Activated CD8-positive, alpha-beta memory T cell treated with anti-CD3 and anti-CD28 coated beads, Interleukin-2, amount 50 U/mL, for 24 hours (primary cell): ENCODE measurements around the gene LEMD2.
"Not testable (repeated sequence)": the region's sequence is repeated elsewhere in the genome, so short reads cannot be mapped to it uniquely, and the experiment has no call there.

Experiments
- DNase-seq: peaks from one replicate; pipeline ENCODE4 v3.0.0-alpha.2; 2020; ENCODE audit errors: extremely low read depth

LEMD2 gene

DNA sequence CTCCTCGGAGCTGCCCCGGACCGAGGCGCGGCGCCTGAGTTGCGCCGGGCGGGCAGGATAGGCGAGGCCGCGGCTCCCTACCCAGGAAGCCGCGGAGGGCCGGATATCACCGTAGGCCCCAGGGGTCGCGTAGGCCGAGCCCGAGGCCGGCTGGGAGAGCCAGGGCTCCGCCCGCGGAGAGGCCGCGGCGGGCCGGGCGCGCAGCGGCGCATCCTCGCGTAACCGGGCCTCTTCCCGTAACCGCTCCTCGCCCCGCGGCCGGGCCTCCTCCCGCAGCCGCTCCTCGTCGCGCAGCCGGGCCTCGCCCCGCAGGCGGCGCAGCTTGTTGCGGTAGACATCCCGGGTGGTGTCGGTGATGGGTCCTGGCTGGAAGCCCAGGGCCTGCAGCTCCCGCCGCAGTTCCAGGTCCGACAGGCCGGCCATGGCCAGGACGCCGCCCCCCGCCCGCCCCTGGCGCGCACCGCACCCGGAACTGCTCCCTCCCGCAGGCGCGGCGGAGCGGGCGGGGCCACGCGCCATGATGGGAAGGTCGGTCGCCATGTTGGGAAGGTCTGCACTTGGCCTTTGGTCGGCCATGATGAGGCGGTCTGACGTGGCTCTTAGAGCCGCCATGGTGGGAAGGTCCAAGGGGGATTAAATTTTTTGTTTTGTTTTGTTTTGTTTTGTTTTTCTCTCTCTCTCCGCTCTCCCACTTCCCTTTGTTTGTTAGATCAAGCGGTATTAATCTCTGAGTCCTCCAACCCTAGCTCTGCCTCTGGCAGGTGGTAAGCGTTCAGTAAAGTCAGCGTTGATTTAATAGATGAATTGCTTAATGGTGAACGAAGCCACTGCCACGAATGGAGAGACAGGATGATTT is at the start of gene LEMD2:
LEMD2 (minus strand) TSS at position 437 of the 856 bp plus-strand sequence; CDS start at position 423, 14 bp downstream.
- peak; percentile 83 for DNase-seq

DNA sequence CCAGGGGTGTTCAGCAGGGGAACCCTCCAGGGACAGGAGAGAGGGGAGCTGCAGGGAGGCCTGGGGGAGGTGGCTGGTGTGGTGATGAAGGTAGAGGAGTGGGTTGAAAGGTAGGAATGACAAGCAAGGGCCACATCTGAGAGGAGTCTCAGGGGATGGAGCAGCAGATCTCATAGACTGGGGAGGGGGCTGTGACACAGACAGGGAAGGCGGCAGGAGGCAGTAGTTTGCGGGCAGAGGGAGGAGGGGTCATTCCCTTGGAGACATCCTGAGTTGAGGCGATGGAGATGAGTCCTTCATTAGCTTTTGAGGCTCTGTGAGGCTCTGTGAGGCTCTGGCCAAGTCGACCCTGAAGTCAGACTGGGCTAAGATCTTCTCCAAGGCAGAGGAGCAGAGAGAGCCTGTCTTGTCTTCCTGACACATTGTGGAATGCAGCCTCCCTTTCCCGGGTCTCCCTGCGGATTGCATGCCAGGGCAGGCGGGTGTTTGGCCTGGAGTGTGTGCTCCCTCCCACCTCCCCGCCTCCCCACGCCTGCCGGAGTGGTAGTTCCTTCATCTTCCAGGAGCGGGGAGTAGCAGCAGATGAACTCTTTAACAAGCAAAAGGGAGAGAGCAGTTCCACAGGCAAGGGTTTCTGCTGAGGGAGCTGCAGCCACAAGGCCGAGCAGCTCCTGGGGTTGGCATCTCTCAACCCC is 49.2 kb upstream of the LEMD2 start:
- DNase-seq = no peak

DNA sequence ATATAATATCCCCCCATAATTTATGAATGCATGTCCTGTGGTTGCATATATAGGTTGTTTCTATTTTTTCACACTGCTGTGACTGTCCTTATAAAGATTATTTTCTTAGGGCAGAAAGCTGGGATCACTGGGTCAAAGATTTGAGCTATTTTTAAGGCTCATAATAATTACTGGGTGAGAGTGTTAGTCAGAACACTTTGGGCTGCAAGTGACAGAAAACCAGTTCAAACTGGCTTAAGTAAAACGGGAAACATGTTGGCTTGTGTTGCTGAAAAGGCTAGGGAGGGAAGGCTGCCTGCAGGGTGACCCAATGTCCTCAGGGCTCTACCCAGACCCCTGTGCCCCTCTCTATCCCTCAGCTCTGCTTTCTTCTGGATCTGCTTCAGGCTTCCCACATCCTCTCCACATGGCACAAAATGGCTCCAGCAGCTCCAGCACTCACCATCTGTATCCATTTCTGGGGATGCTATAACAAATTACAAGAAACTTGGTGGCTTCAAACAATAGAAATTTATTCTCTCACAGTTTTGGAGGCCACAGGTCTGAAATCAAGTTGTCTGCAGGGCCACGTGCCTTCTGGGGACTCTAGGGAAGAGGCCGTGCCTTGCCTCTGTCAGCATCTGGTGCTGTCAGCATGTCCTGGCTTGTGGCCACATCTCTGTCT is 48.0 kb upstream of the LEMD2 start:
- DNase-seq = no peak

DNA sequence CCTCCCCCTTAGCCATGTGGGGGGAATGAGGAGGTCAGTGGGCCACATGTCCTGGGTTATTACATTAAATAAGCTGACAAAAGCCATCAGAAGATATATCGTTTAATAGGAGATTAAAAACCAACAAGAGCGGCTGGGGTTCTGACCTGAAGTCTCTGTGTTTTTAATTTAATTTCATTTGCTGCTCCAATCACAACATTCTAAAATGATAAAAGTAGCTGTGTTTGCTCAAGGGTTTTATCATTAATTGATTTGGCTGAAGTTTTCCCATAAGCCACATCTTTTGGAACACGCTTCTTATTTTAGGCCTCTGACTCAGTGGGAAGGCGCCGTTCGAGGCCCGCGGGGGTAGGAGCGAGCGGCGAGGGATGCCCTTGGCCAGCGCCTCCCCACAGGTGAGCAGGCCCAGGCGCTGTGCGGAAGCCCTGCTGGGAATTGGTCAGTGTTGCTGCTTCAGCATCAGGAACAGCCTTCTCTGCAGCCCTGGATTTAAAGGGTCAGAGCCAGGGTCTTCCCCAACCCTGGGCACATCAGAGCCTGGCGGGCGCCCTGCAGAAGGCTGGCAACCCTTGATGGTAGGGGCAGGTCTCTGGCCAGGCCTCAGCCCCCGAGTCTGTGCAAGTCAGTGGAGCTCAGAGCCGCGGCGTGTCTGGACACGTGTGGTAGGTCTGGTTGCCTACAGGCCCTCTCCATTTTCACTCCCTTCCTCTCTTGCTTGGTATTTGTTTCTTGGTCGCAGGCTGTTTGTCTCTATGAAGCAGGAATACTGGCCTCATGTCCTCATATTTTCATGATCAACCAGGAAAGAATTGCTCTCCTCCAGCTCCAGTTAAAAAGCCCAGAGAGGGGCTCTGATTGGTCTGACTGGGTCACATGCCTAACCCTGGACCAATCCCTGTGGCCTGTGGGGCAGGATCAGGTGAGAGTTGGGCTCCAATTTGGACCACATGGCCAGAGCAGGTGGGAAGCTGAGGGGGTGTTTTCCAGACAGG is 45.8 kb upstream of the LEMD2 start:
- no peak for DNase-seq

DNA sequence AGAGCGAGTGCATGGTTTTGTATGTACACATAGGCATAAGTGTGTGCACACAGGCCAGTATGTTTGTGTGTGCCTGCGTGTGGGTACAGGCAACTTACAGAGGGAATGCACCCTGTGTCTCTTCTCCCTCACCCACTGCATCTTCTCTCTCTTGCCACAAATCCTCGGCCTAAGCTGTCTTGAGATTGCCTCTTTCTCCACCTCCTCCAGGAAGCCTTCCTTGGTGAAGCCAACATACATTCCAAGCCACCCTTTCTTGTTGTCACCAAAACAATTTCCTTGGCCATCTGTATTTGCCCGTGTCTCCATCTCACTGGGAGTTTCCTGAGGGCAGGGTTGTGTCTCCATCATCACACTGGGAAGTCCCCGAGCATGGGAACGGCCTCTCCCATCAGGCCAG is 44.7 kb upstream of the LEMD2 start:
- DNase-seq = no peak

DNA sequence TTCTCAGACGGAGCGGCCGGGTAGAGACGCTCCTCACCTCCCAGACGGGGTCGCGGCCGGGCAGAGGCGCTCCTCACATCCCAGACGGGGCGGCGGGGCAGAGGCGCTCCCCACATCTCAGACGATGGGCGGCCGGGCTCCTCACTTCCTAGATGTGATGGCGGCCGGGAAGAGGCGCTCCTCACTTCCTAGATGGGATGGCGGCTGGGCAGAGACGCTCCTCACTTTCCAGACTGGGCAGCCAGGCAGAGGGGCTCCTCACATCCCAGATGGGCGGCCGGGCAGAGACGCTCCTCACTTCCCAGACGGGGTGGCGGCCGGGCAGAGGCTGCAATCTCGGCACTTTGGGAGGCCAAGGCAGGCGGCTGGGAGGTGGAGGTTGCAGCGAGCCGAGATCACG is 43.9 kb upstream of the LEMD2 start:
- DNase-seq = not testable (repeated sequence)

DNA sequence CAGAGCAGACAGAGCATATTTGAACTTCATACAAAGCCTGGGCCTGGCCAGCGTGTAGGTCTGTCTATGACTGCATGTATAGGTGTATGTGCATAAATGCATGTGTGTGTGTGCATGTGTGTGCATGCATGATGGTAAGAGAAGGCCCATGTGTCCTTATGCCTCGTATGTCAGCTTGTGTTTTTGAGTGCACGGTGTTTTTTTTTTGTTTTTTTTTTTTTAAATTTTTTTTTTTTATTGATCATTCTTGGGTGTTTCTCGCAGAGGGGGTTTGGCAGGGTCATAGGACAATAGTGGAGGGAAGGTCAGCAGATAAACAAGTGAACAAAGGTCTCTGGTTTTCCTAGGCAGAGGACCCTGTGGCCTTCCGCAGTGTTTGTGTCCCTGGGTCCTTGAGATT is 42.8 kb upstream of the LEMD2 start:
- not testable (repeated sequence) for DNase-seq

DNA sequence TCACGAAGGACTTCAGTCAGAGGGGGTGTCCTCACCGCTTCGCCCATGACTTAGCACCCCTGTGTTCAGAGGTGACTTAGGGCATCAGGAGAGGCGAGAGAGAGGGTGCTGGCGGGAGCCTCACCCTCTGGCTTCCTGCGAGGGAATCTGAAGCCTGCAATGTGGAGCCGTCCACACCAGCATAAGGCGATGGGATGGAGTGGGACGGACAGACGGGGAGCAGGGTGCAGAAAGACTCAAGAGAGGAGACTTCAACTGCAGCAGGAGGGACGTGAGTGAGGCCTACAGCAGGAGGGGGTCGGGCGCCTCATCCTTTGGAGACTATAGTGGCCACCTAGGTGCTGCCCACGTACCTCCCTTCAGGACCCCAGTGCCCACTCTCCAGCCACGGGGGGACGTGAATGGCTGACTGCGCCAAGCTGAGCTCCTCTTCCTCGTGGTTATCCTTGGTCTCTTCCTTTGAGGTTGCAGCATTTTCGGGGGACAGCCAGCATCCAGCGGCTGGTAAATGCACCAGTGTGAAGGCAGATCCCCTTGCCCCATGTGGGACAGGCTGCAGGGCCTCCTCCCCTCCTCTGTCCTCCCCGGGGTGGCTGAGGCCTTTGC is 41.8 kb upstream of the LEMD2 start:
- no peak for DNase-seq

DNA sequence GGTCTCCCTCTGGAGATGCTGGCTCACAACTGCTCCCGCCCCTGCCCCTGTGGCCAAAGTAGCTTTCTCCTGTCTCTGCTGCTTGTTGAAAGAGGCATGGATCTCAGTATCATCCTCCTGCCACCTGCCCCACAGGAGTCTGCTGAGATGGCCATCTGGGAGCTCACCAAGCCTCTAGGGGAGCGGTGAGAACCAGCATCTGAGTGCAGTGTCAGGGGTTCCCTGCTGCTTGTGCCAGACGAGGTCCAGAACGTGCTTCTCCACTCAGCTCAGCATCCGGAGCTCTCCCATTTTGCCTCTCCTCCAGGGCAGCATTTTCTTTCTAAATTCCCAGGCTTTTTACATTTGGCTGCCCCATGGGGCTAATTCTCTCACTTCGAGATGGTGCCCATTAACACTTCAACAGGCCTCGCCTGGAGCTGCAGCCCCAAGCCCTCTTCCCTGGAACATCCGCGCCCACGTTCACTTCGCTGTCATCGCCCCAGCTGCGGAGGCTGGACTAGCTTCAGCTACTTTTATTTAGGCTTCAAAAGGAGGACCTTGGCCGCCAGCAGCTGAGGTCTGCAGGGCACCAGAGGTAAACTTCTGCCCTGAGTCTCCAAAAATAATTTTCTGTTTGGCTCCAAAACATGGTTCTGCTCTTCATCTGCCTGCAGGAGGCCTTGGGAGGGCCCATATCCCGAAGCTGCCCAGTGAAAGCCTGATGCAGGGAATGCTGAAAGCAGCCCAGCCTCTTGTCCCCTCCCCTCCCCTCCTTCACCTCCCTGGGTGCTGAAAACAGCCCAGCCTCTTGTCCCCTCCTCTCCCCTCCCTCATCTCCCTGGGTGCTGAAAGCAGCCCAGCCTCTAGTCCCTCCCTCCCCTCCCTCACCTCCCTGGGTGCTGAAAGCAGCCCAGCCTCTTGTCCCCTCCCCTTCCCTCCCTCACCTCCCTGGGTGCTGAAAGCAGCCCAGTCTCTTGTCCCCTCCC is 40.1 kb upstream of the LEMD2 start:
- no peak for DNase-seq

DNA sequence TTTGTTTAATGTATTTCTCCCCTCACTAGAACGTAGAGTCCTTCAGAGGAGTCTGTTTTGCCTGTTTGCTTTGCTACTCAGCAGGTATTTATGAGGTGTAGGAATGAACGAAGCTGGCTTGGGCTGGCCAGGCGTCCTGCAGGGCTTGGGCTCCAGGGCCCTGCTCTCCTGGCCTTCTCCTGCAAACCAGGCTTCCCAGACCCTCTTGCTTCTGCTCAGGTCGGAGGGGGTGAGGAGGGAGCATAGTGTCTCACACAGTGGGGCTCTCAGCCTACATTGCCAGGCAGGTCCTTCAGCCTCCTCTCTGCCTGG is 39.5 kb upstream of the LEMD2 start:
- DNase-seq = no peak

DNA sequence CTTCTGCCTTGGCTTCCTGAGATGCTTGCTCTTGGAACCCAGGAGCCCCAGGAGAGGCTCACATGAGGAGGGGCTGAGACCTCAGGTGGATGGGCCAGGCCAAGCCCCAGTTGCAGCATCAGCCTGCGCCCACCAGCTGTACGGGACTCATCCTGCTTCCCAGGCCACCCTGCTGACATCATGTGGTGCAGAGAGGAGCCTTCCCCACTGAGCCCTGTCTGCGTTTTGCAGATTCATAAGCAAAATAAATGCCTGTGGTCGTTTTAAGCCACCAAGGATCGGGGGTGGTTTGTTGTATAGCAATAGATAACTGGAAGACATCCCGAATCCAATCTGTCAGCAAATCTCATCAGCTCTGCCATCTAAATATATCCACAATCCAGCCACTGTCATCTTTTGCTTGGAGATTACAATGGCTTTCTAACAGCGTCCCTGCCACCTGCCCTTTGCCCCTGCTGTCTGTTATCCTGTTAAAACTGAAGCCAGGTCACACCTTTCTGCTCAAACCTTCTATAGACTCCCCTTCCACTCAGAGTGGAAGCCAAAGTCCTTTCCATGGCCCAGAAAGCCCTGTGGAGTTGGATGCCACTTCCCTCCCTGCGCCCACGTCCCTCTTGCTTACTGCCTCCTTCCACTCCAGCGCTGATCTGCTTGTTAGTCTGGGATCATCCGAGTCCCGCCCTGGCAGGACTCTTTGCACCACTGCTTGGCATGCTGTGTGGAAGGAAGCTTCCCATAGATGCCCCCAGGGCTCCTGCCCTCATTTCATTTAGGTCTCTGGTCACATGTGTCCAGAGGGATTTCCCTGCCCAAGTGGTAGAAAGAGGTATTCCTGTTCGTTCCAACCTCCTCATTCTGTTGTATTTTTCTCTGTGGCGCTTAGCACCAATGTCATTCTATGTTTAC is 38.9 kb upstream of the LEMD2 start:
- DNase-seq = no peak

DNA sequence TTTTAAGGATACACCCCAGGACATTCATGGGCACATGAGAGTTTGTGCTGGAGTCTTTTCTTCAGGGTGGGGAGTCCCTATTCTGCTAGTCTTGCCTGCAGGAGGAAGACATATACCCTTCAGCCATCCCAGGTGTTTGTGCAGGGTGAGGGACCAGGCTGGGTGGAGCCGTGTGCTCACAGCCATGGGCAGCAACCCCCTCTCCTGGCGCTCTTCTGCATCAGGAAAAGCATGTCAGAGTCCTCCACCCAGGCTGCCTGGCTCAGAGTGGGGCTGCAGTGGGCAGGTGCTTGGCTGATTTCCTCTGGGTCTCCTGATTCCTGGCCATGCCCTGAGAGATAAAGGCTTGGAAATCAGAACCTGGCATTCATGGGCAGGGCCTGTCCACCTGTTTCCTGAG is 37.6 kb upstream of the LEMD2 start:
- no peak for DNase-seq

DNA sequence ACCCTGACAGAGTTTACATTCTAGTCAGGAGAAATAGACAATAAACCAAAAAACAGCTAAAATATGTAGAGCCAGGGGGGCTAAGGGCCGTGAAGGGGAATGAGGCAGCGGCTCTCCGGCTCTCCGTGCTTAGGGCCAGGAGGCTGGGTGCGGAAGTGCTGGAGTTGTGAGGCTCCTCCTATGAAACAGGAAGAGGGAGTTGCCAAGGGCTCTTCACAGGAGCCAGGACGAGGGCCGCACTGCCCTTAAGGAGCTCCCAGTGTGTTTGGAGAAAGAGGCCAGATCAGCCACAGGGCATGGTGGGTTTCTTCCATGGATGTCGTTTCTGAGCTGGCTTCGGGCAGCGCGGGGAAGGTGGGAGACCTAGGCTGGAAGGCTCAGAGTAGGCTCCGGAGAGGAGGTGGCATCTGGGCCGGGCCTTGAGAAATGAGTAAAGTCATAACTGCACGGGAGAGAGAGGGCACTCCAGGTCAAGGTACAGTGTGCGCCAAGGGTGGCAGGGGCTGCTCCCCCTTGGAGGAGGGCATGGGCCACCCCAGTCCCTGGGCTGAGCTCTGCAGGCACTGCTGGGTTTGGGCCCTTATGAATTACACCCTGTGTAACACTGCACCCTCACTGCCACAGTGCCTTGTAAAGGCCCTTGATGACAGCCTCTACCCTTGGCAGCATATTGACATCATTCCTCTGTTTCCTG is 35.7 kb upstream of the LEMD2 start:
- no peak for DNase-seq

DNA sequence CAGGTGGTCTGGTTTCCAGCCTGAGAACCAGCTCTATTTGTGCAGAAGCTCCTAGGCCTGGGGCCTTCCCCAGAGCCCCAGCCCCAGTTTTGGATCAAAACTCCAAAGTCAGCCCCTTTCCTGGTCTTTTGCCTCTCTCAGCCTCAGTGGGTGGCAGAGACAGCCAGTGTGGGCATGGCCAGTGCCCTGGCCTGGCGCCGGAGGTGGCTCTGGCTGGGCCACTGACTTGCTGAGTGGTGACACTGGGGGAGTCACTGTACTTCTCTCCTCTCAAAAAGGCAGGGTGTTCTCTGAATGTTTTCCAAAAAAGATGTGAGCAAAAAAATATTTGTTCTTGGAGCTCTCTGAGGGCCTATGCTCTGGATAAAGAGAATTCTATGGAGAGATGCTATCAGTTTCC is 34.9 kb upstream of the LEMD2 start:
- DNase-seq = no peak

DNA sequence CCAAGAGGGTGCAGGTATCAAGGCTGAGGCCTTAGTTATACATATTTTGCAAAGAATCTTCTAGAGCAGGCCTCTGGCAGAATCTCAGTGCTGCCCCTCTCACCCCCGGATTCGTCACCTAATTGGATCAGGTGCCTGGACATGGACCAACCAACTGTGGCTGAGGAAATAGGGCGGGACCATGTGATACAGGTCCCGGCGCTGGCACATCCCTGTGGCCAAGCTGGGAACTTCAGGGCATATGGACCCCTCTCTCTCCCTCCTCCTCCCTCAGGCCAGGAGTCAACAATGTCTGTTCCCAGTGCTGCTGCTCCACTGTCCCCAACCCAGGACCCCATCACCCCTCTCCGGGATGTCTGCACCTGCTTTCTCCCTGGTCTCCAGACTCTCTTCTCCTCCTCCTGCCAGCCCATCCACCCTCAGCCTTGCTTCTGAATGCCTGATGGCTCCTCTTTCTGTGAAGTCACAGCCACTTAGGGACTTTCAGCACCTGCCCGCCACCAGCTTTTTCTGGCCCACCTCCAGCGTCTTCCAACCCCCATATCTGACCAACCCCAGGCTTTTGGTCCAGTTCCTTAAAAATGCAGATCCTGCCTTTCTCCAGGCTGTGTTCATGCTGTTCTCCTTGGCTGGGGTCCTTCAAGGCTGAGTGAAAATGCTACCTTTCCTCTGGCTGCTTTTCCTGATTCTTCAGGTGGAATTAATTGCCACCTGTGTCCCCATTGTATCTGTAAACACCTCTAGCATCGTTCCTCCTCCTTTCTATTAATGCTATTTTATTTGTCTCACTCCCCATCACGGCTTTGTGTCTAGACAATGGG is 33.9 kb upstream of the LEMD2 start:
- DNase-seq = no peak

DNA sequence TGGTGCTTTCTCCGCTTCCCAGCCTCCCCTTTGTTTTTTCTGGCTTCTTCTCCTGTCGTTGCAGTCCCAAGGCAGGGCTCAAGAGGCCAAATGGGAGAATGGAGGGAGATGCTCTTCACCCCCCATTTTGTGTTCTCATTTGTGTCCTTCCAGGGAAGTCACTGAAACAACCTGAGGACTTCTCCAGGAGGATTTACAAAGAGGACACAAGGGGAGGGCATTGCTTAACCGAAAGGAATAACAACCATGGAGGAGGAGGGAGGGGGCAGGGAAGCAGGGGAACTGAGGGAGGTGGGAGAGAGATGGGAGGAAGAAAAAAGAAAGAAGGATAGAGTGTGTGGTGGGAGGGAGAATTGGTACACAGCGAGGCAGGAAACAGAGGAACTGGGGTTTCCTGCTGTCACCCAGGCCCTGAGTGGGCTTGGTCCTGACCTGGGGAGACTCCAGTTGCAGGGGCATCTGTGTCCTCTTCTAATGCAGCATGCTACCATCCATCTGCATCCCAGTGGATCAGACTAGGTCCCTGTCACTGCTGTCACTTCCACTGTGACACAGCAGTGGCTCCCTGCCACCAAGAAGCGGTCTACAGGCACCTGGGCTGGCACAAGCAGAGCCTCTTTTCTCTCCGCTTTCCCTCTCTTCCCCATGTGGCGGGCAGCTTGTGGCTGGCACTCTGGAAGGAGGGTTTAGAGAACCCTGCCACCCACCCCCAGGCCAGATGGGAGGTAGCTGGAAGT is 32.0 kb upstream of the LEMD2 start:
- DNase-seq = no peak

DNA sequence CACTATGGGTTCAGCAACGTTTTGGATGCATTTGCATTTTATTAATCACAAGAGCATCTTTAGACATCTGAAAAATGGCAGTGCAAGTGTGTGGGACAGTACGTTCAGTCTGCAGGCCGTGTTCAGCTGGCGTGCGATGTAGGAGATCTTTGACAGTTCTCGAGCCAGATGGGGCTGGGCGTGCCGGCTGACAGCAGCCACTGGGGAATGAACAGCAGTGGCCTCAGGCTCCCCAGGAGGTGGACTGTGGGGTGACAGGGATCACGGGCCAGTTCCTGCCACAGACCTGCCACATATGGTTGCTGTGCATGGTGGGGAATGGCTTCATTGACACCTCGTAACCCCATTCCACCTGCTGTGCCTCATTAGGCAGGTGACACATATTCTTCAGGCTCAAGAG is 31.3 kb upstream of the LEMD2 start:
- DNase-seq = no peak
